GM12891 (cell line): ENCODE measurements around the gene PCDHA12.
"Not testable (repeated sequence)": the region's sequence is repeated elsewhere in the genome, so short reads cannot be mapped to it uniquely, and the experiment has no call there.

Experiments used
- DNase-seq: peaks from one replicate; pipeline ENCODE4 v3.0.0; 2011; ENCODE audit warnings: low spot score; ENCODE audit not compliant: insufficient read length
- FAIRE-seq: peaks from 2 replicates; lab custom pipeline; 2011; peaks lifted over from hg19 to GRCh38; lab: Jason Lieb, UNC
- PAX5 ChIP-seq: IDR thresholded peaks from 2 replicates; pipeline ENCODE4 v1.6.1; 2011; ENCODE audit warnings: low read length, moderate library complexity, mild to moderate bottlenecking; ENCODE audit not compliant: insufficient read depth, severe bottlenecking
- POLR2A ChIP-seq: IDR thresholded peaks from 2 replicates; pipeline ENCODE4 v1.6.1; 2011; ENCODE audit warnings: low read depth, low read length, control low read depth
- POLR2AphosphoS5 ChIP-seq: IDR thresholded peaks from 2 replicates; pipeline ENCODE4 v1.6.1; 2011; ENCODE audit warnings: low read depth, low read length, control low read depth
- POU2F2 ChIP-seq: IDR thresholded peaks from 2 replicates; pipeline ENCODE4 v1.6.1; 2011; ENCODE audit warnings: low read depth, mild to moderate bottlenecking, control low read depth, low read length, moderate library complexity
- SPI1 ChIP-seq: IDR thresholded peaks from 2 replicates; pipeline ENCODE4 v1.6.1; 2011; ENCODE audit warnings: low read depth, low read length, control low read depth
- TAF1 ChIP-seq: IDR thresholded peaks from 2 replicates; pipeline ENCODE4 v1.6.1; 2011; ENCODE audit warnings: low read depth, low read length, control low read depth

Gene PCDHA12

DNA sequence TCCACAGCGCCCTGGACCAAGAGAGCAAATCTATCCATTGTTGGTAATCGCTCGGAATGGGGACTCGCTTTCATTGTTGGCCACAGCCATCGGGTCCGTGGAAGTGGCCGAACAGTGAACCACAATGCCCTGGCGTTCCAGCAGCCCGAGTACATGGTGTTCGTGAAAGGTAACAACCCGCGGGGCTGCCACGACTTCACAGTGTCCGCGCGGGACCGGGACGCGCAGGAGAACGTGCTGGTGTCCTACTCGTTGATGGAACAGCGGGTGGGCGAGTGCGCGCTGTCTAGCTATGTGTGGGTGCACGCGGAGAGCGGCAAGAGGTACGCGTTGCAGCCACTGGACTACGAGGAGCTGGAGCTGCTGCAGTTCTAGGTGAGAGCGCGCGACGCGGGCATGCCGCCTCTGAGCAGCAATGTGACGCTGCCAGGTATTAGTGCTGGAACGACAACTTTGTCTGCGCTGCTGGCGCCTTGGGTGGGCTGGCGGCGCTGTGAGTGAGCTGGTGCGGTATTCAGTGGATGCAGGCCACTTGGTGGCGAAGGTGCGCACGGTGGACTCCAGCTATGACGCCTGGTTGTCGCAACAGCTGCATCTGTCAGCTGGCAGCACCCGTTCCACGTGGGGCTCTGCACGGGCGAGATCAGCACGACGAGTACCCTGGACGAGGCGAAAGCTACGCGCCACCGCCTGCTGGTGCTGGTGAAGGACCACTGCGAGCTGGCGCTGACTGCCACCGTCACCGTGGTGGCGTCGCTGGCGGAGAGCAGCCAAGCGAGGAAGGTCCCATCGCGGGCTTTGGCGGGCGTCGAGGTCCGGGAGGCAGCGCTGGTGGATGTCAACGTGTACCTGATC lies 12.4 kb upstream of the PCDHA12 start:
- DNase-seq (no peak), FAIRE-seq (no peak)
- TF ChIP-seq POU2F2 = no peak
- no peak for TF ChIP-seq TAF1
- no peak for TF ChIP-seq POLR2AphosphoS5
- TF ChIP-seq POLR2A = no peak
- no peak for TF ChIP-seq PAX5
- no peak for TF ChIP-seq SPI1

DNA sequence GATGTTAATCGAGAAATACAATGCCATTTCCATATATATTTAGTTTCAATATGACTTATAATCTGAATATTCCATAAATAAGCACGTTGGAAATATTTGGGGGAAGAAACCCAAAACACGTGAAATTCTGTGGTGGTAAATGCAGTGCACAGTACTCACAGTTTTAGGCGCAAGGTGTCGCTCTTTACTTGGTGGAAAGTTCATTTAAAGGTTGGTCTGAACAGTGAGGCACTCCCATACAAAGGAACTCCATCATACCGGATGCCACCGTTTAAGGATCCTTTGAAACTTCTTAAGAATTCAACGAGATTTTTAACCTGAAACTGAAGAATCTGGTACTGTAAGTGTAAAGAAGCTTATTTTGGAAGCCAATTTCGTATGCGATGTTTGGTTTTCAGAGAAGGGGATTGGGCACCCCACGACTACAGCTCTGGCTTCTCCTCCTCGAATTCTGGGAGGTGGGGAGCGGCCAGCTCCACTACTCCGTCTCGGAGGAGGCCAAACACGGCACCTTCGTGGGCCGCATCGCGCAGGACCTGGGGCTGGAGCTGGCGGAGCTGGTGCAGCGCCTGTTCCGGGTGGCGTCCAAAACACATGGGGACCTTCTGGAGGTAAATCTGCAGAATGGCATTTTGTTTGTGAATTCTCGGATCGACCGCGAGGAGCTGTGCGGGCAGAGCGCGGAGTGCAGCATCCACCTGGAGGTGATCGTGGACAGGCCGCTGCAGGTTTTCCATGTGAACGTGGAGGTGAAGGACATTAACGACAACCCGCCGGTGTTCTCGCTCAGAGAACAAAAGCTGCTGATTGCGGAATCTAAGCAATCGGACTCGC lies 6.2 kb upstream of the PCDHA12 start, which contains the start of gene PCDHA11:
TSS of gene PCDHA11 (plus strand) at position 237 of the 834 bp plus-strand sequence. CDS start at position 384, 147 bp downstream.
- DNase-seq = no peak
- no peak for FAIRE-seq
- no peak for TF ChIP-seq TAF1
- TF ChIP-seq POLR2A = no peak
- no peak for TF ChIP-seq POLR2AphosphoS5
- no peak for TF ChIP-seq PAX5
- no peak for TF ChIP-seq POU2F2
- TF ChIP-seq SPI1 = no peak

DNA sequence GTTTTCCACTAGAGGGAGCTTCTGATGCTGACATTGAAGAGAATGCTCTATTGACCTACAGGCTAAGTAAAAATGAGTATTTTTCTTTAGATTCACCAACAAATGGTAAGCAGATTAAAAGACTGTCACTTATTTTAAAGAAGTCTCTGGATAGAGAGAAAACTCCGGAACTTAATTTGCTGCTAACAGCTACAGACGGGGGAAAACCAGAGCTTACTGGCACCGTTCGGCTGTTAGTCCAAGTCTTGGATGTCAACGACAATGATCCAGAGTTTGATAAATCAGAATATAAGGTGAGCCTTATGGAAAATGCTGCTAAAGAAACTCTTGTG lies 5.6 kb upstream of the PCDHA12 start:
- no peak for FAIRE-seq
- no peak for DNase-seq
- TF ChIP-seq TAF1 (no peak), POLR2AphosphoS5 (no peak), POU2F2 (no peak), POLR2A (no peak), SPI1 (no peak), PAX5 (no peak)

DNA sequence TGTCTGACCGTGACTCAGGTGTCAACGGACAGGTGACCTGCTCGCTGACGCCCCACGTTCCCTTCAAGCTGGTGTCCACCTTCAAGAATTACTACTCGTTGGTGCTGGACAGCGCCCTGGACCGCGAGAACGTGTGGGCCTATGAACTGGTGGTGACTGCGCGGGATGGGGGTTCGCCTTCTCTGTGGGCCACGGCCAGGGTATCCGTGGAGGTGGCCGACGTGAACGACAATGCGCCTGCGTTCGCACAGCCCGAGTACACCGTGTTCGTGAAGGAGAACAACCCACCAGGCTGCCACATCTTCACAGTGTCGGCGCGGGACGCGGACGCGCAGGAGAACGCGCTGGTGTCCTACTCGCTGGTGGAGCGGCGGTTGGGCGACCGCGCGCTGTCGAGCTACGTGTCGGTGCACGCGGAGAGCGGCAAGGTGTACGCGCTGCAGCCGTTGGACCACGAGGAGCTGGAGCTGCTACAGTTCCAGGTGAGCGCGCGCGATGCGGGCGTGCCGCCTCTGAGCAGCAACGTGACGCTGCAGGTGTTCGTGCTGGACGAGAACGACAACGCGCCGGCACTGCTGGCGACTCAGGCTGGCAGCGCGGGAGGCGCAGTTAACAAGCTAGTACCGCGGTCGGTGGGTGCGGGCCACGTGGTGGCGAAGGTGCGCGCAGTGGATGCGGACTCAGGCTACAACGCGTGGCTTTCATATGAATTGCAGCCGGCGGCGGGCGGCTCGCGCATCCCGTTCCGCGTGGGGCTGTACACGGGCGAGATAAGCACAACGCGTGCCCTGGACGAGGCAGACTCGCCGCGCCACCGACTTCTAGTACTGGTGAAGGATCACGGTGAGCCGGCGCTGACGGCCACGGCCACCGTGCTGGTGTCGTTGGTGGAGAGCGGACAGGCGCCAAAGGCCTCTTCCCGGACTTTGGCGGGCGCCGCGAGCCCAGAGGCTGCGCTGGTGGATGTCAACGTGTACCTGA lies 4.6 kb upstream of the PCDHA12 start:
- DNase-seq = no peak
- no peak for FAIRE-seq
- no peak for TF ChIP-seq POLR2AphosphoS5
- no peak for TF ChIP-seq POU2F2
- TF ChIP-seq SPI1 = no peak
- no peak for TF ChIP-seq PAX5
- TF ChIP-seq TAF1 = no peak
- TF ChIP-seq POLR2A = no peak

DNA sequence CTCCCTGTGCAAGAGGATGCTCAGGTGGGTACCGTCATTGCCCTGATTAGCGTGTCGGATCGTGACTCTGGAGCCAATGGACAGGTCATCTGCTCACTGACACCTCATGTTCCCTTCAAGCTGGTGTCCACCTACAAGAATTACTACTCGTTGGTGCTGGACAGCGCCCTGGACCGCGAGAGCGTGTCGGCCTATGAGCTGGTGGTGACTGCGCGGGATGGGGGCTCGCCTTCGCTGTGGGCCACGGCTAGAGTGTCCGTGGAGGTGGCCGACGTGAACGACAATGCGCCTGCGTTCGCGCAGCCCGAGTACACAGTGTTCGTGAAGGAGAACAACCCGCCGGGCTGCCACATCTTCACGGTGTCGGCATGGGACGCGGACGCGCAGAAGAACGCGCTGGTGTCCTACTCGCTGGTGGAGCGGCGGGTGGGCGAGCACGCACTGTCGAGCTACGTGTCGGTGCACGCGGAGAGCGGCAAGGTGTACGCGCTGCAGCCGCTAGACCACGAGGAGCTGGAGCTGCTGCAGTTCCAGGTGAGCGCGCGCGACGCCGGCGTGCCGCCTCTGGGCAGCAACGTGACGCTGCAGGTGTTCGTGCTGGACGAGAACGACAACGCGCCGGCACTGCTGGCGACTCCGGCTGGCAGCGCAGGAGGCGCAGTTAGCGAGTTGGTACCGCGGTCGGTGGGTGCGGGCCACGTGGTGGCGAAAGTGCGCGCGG lies 1.6 kb downstream of the PCDHA12 start:
- not testable (repeated sequence) for FAIRE-seq, DNase-seq

DNA sequence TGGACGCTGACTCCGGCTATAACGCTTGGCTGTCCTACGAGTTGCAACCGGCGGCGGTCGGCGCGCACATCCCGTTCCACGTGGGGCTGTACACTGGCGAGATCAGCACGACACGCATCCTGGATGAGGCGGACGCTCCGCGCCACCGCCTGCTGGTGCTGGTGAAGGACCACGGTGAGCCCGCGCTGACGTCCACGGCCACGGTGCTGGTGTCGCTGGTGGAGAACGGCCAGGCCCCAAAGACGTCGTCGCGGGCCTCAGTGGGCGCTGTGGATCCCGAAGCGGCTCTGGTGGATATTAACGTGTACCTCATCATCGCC lies 2.1 kb downstream of the PCDHA12 start:
- FAIRE-seq (no peak), DNase-seq (no peak)
- no peak for TF ChIP-seq POLR2AphosphoS5
- no peak for TF ChIP-seq SPI1
- no peak for TF ChIP-seq POLR2A
- no peak for TF ChIP-seq TAF1
- no peak for TF ChIP-seq POU2F2

DNA sequence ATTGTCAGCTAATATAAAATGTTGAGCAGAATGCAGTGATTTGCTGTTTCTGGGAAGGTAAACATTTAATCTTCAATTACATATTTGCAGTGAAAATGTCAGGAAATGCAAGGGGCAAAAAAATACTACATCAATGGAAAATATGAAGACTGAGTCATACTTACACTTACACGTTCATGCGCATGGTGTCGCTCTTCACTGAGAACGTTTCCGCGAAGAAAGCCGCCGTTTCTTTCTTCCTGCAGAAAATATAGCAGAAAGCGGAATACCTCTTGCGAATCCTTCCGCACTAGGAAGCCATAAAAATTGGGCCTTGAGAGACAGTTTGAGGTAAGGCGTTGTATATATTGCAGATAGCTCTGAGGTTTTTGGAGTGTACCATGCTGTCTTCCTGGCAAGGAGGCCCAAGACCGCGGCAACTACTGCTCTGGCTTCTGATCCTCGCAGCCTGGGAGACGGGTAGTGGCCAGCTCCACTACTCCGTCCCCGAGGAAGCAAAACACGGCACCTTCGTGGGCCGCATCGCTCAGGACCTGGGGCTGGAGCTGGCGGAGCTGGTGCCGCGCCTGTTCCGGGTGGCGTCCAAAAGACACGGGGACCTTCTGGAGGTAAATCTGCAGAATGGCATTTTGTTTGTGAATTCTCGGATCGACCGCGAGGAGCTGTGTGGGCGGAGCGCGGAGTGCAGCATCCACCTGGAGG lies 6.9 kb downstream of the PCDHA12 start, which contains the start of gene PCDHA13:
TSS of gene PCDHA13 (plus strand) at position 236 of the 702 bp plus-strand sequence. CDS start at position 381, 145 bp downstream.
- FAIRE-seq = no peak
- TF ChIP-seq TAF1 (no peak), SPI1 (no peak), PAX5 (no peak), POU2F2 (no peak), POLR2A (no peak), POLR2AphosphoS5 (no peak)
- DNase-seq = no peak

DNA sequence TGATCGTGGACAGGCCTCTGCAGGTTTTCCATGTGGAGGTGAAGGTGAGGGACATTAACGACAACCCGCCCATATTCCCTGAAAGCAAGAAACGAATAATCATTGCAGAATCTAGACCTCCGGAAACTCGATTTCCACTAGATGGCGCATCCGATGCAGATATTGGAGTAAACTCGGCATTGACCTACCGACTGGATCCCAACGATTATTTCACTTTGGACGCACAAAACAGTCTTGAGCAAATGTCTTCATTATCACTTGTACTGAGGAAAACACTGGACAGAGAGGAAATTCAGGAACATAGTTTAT lies 7.4 kb downstream of the PCDHA12 start:
- TF ChIP-seq POLR2A (no peak), PAX5 (no peak), POU2F2 (no peak), SPI1 (no peak), POLR2AphosphoS5 (no peak), TAF1 (no peak)
- FAIRE-seq = no peak
- DNase-seq = no peak
